ENCODE measurements around the gene NPFF.

DNA sequence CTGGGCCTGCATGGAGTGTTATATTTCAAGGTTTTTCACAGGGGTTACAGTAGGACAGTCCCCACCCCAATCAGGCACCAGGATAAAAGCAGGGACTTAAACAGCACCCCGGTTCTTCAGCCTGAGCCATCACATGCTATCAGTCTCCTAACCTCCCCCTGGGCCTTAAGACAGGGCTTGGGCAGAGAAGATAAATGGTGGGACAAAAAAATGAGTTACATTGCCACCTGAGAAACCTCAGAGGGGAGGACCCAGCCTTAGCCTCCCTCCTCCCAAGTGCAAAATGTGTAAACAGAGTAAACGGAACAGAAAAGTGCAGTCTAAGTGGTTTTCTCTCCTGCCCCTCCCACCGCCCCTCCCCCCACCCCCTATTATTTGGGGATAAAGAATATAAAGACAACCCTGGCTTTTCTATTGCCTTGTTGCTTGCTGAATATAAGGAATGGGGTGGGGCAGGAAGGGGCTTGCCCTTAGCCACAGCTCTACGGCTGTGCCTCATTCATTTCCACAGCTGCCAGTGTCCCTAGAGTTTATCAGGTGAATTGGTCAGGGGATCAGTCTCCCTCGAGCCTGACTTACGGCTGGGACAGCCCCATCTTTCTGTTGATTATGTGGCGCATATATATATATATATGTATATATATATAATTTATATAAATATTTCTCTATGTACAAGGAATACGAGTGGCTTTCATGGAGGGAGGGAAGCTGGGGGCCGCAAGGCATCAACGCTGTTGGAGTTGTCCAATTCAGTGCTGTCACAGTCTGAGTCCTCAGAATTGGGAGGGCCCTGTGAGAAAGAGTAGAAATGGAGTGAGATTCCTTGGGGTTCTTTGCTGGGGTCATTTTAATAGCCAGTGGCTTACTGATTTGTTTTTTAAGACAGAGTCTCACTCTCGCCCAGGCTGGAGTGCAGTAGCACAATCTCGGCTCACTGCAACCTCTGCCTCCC, 26.5 kb downstream of the NPFF start:
- TF ChIP-seq, protein P1, sequence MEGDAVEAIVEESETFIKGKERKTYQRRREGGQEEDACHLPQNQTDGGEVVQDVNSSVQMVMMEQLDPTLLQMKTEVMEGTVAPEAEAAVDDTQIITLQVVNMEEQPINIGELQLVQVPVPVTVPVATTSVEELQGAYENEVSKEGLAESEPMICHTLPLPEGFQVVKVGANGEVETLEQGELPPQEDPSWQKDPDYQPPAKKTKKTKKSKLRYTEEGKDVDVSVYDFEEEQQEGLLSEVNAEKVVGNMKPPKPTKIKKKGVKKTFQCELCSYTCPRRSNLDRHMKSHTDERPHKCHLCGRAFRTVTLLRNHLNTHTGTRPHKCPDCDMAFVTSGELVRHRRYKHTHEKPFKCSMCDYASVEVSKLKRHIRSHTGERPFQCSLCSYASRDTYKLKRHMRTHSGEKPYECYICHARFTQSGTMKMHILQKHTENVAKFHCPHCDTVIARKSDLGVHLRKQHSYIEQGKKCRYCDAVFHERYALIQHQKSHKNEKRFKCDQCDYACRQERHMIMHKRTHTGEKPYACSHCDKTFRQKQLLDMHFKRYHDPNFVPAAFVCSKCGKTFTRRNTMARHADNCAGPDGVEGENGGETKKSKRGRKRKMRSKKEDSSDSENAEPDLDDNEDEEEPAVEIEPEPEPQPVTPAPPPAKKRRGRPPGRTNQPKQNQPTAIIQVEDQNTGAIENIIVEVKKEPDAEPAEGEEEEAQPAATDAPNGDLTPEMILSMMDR (IDR thresholded peaks at IDR 0.05): no peak
- TF ChIP-seq POLR2A (IDR thresholded peaks at IDR 0.05): no peak
